CD1c-positive myeloid dendritic cell (primary cell): ENCODE measurements around the gene SMC1B.
"Not testable (repeated sequence)": the region's sequence is repeated elsewhere in the genome, so short reads cannot be mapped to it uniquely, and the experiment has no call there.

ENCODE experiments used
- DNase-seq: peaks from one replicate; pipeline ENCODE4 v3.0.0-alpha.2; 2016; ENCODE audit errors: extremely low spot score

SMC1B gene

GRCh38 chr22:45302751-45303150 is 110.6 kb downstream of the SMC1B start:
- peak; percentile 31 for DNase-seq

- no peak for DNase-seq
Measured at GRCh38 chr22:45298934-45299505, 114.4 kb downstream of the SMC1B start.

GRCh38 chr22:45296628-45297297 is 116.6 kb downstream of the SMC1B start:
- DNase-seq: peak; percentile 36

GRCh38 chr22:45295492-45295891 is 117.9 kb downstream of the SMC1B start:
- DNase-seq: no peak

- not testable (repeated sequence) for DNase-seq
Measured at GRCh38 chr22:45295004-45295403, 118.4 kb downstream of the SMC1B start.
